A549 treated with DMSO at 1 μM for 4 hours (cell line): Measurements from ENCODE around the gene SPATA2. TPM values are rescaled to one million over a fixed set of nuclear protein-coding genes. Genes with fewer than 3 reads are reported as not detected.

Experiments
- total RNA-seq: library from RNA; stranded (reverse); fragments of 200-300 nt; extraction: Qiagen RNA extraction; gene quantifications from 5 replicates; pipeline ENCODE4 v1.2.3, GENCODE V29; 2022; ENCODE audit warnings: low read depth

Gene SPATA2
- 8.0 to 9.6 TPM (median 8.6 TPM) in 5 replicates for total RNA-seq

DNA sequence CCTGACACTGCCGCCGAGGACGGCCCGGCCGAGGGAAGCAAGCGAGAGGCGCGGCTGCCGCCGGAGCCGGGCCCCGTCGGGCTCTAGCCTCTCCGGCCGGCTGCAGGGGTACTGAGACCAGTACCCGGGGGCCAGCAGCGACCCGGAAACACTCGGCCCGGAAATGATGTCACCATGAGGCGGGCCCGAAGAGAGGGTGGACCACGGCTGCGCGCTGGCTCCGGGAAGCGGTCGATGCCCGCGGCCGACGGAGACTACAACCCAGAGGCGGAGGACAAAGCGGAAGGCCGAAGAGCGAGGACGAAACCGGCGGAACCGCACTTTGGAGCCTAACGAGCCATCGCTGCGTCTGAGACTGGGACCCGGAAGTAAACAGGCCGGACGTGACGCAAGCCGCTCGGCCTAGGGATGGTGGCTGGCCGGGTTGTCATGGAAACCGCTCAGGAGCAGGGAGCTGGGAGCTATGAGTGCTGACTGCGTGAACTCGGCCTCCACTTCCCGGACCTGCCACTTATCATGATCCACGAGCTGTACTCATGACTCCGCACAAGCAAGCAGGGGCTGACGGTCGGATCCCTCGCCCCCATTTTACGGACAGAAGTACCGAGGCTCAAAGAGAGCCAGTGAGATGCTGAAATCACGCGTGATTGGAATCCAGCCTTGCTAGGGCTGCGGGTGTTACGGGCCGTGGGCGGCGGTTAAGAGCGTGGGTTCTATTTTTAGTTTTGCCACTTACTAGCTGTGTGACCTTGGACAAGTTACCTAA, at the start of gene SPATA2:
SPATA2 (minus strand) TSS at position 150 of the 766 bp plus-strand sequence. CDS start 7,039 bp downstream, outside the sequence.

GRCh38 chr20:49936153-49937026, 21.1 kb upstream of the SPATA2 start, which contains the start of gene RNF114:
Gene RNF114, plus strand, starts transcription at chr20:49936397. Its CDS starts 16 bp downstream, at chr20:49936413.

Other genes with a start within 250 kb of the SPATA2 start
- 50.2 to 63.4 TPM (median 61.3 TPM) in 5 replicates for gene B4GALT5, start 201.7 kb downstream of the SPATA2 start, total RNA-seq
- gene SLC9A8, start 102.7 kb downstream of the SPATA2 start, total RNA-seq = 8.4 to 9.7 TPM (median 8.9 TPM) in 5 replicates
- gene RNF114, start 20.9 kb upstream of the SPATA2 start, total RNA-seq = 78.6 to 81.7 TPM (median 80.2 TPM) in 5 replicates
- 13.6 to 19.4 TPM (median 17.3 TPM) in 5 replicates for gene SNAI1, start 67.5 kb upstream of the SPATA2 start, total RNA-seq
- 112 to 149 TPM (median 124 TPM) in 5 replicates for gene UBE2V1, start 197.6 kb upstream of the SPATA2 start, total RNA-seq
- 42.1 to 55.0 TPM (median 50.6 TPM) in 5 replicates for gene PEDS1, start 238.2 kb upstream of the SPATA2 start, total RNA-seq